ENCODE measurements around the gene KCNJ4.
"Not testable (repeated sequence)": the region's sequence is repeated elsewhere in the genome, so short reads cannot be mapped to it uniquely, and the experiment has no call there.

KCNJ4 gene

GRCh38 chr22:38402204-38402603 lies 52.8 kb downstream of the KCNJ4 start:
- no peak overlapping the region for H3K4me3 ChIP-seq (ENCODE audit: low read depth, low read length)
- DNase-seq (ENCODE audit: low read depth), result no peak
- TF ChIP-seq, protein P1, sequence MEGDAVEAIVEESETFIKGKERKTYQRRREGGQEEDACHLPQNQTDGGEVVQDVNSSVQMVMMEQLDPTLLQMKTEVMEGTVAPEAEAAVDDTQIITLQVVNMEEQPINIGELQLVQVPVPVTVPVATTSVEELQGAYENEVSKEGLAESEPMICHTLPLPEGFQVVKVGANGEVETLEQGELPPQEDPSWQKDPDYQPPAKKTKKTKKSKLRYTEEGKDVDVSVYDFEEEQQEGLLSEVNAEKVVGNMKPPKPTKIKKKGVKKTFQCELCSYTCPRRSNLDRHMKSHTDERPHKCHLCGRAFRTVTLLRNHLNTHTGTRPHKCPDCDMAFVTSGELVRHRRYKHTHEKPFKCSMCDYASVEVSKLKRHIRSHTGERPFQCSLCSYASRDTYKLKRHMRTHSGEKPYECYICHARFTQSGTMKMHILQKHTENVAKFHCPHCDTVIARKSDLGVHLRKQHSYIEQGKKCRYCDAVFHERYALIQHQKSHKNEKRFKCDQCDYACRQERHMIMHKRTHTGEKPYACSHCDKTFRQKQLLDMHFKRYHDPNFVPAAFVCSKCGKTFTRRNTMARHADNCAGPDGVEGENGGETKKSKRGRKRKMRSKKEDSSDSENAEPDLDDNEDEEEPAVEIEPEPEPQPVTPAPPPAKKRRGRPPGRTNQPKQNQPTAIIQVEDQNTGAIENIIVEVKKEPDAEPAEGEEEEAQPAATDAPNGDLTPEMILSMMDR (IDR thresholded peaks at IDR 0.05; ENCODE audit: insufficient read depth, low read depth, low read length, missing control alignments), result no peak

DNA sequence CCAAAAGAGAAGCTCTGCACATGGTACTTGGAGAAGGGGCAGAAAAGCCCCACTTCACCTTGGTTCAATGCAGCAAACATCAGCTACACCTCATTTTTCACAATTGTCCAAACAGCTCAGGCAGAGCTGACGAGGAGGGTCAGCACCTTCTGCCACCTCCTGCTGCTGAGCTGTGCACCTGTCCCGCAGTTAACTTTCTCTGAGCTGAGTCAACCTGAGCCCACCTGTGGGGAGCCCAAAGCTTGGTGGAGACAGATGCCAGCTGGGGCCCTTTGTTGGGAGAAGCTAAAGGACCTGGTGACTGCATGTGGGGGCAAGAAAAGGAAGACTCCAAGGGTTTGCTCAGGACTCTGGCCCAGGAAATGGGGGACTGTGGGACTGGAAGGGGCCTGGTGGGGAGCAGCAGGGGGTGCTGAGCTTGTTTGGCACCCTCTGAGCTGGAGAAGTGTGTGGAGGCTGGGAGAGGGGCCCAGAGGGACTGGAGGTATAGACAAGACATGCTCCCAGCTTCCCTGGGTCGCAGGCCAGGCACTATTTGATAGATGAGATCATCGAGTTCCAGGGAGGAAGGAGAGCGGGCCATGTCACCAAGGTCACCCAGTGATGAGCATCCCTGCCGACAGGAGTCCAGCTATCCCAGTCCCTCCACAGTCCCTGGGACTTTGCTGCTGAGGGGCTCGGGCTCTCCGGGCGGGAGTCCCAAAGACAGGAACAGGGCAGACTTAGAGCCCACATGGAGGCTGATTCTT lies 53.5 kb downstream of the KCNJ4 start:
- TF ChIP-seq, protein P1 (IDR thresholded peaks at IDR 0.05; ENCODE audit: insufficient read depth, low read depth, low read length, missing control alignments), result no peak
- DNase-seq (ENCODE audit: low read depth), result no peak
- no peak overlapping the region for H3K4me3 ChIP-seq (ENCODE audit: low read depth, low read length)

DNA sequence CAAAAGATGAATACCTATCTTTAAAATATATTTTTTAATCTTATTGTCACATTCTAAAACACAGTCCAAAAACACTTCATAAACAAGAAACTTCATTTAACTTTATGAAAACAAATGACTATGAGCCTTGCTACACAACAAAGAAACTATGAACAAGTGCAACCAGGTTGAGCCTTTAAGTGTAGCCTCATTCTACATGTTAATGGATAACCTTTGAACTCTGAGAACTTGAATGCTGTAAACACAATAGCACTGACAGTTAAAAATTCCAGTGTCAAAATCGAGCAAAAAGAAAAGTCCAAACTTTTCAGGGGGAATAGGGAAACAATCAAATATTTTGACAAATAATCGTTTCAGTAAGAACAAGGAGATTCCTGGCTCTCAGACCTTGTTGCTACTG lies 54.7 kb downstream of the KCNJ4 start:
- not testable (repeated sequence) for DNase-seq (ENCODE audit: low read depth); H3K4me3 ChIP-seq (ENCODE audit: low read depth, low read length)

DNA sequence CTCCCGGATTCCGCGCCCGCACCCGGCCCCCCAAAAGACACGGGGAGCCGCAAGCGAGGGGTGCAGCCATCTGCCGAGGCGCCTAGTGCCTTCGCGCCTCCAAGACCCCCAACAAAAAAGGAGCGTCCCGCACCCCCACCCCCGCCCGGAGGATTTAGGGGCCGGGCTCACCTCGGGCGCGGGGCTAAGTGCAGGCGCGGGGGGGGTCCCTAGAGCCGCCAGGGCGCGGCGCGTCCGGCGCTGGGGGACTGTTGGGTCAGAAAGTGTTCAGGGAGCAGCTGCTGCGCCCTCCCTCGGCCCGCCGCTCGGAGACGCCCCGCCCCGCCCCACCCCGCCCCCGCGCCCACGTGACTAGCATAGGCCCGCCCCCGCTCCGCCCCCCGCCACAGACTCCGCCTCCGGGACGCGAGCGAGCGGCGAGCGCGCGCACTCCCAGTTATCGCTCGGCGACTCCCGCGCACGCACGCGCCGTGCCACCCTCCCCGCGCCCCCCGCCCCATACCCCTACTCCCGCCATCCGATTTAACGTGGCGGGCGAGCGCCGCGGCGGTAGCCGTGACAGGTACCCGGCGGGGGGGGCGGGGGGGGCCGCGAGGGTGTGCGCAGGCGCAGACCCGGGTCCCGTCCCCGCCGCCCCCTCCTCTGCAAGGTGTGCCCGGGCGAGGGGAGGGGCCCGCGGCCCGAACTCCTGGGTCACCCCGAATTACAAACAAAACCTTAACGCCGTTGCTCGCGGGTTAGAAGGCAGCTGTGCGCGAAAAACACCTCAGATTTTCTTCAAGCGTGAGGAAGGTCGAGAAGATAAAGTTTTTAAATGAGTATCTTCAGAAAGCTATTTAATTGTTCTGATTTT lies 56.2 kb downstream of the KCNJ4 start:
- peak overlapping the region; percentile 92 for H3K4me3 ChIP-seq (ENCODE audit: low read depth, low read length)
- peak; percentile 90 for DNase-seq (ENCODE audit: low read depth)
- TF ChIP-seq, protein P1 (IDR thresholded peaks at IDR 0.05; ENCODE audit: insufficient read depth, low read depth, low read length, missing control alignments), result no peak

GRCh38 chr22:38398181-38398608 lies 56.8 kb downstream of the KCNJ4 start:
- DNase-seq (ENCODE audit: low read depth), result peak; percentile 69
- H3K4me3 ChIP-seq (ENCODE audit: low read depth, low read length), result peak overlapping the region; percentile 92

DNA sequence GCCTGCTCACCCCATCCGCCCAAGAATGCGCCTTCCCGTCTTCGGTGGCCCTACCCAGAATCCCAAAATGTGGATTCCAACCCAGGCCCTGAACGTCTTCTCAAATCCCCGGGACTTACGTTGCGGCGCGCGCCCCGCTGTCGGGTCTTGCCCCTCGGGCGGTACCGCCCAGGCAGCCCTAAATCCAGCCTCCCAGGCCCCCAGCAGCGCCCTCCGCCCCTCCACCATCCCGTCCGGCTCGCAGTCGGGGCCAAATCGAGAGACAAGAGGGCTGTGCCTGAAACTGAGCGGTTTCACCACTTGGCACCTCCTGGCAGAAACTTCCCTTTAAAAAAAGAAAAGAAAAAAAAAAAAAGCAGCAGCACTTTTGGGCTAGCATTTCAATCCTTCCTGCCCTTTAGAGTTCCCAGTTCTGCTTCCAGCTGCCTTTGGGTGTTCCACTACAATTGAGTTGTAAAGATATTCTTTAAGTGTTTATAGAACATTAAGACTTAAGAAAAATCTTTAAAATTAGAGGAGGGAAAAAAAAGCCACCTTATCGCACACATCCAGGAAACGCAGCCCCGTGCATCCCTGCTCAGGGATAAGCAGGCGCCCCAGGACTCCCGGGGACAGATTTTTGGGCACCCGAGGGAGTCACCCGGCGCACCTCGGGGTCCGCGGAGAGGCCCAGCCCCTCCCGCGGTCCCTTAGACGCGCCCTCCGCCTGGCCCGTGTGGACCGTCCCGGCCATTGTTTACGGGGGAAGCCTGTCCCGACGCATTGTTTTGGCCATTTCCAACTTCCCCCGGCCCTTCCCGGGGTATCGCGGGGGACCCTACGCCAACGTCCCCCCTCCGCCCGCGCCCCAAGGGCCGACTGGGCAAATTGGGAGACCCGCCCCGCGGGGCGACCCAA lies 57.6 kb downstream of the KCNJ4 start:
- peak; percentile 88 for DNase-seq (ENCODE audit: low read depth)
- H3K4me3 ChIP-seq (ENCODE audit: low read depth, low read length), result peak overlapping the region; percentile 92
- TF ChIP-seq, protein P1 (IDR thresholded peaks at IDR 0.05; ENCODE audit: insufficient read depth, low read depth, low read length, missing control alignments), result no peak

- not testable (repeated sequence) for DNase-seq (ENCODE audit: low read depth)
- H3K4me3 ChIP-seq (ENCODE audit: low read depth, low read length), result peak overlapping the region; percentile 92
These were observed 58.4 kb downstream of the KCNJ4 start for GRCh38 chr22:38396440-38397069.

DNA sequence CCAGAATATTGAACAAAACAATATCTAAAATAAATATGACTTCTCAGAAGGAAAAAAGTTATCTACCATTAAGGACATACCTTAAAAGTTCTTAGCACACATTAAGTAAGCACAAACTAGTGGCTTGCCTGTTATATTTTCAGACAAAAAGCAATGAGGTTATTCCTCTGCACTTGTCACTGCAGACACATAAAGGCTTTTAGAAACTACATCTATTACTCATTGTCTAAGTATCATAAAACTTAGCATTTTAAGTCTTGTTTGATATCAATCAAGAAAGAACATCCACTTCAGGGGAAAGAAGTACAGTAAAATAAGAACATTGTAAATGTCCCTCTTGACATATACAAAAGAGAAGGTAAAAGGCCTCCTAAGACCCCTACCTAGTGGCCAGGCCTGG lies 59.1 kb downstream of the KCNJ4 start:
- H3K4me3 ChIP-seq (ENCODE audit: low read depth, low read length), result peak overlapping the region; percentile 92
- not testable (repeated sequence) for DNase-seq (ENCODE audit: low read depth)

DNA sequence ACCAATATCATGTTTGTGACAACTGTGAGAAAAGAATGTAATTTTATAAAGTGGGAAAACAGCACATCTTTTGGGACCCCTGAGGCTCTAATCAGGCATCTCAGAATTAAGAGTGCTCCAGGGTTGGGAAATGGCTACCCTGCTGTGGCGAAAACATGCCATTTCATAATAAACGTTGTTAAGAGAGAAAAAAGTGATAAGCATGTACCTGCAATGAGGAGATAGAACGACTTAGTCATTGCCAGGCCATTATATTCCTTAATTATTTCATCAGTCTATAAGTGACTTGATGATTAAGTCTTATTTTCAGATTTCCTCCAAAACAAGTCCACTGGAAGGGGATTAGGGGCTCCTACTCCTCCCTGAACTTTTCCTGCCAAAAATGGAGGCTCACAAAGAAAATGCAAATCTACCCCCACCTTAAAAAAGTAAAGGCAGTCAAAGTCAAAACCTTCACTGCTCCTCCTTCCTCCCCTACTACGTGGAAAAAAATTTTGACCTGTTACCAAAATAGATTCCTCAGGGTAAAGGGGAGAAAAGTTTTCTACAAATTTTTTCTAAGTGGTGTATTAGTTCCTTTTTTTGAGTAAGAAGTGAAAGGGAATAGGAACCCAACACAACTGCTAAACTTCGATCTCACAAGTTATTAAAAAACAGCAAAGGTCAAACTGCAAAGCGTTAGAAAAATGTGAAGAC lies 59.9 kb downstream of the KCNJ4 start:
- DNase-seq (ENCODE audit: low read depth), result peak; percentile 54
- peak overlapping the region; percentile 92 for H3K4me3 ChIP-seq (ENCODE audit: low read depth, low read length)

GRCh38 chr22:38389428-38389818 lies 65.6 kb downstream of the KCNJ4 start:
- DNase-seq (ENCODE audit: low read depth), result peak; percentile 53

DNA sequence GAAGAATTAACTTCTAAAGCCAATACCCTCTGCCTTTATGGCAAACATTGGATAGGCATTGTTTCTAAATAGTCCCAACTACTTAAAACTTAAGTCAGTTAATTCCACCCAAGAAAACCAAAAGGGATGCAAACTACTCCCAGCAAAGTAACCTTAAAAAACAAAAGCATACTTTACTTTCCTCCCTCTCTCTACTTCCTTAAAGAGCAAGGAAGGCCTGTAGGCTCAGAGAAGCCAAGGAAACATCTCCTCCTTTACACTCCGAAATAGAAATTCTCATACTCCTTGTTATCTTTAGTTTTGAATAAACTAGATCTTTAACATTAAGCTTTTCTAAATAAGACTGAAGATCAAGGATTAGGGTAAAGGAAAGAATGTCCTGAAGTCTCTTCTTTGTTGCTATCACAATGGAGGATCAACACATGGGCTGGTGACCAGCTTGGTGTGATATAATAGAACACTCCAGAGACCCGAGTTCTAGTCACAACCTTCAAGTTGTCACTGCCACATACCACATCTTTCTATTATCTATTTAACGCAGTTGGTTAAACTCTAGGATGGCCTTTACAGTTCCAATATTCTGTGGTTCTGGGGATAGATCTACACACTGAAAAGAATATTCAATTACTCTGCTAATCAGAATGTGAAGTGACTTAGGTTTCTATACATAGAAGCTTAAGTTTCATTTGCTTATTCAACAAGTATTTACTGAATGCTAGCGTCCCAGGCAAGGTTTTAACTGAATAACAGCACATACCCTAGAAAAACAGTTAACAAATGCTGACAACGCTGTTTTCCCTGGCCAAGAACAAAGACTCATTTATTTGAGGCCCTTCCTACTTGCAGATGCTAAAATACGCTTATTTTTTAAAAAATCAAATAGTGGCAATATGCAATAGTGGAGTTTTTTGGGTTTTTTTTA lies 66.2 kb downstream of the KCNJ4 start:
- not testable (repeated sequence) for DNase-seq (ENCODE audit: low read depth)
- H3K4me3 ChIP-seq (ENCODE audit: low read depth, low read length), result peak overlapping the region; percentile 26; the same call in 1 of the 2 replicates

More at GRCh38 chr22:38389428-38389818, 65.6 kb downstream of the KCNJ4 start:
- H3K4me3 ChIP-seq (ENCODE audit: low read depth, low read length), result peak overlapping the region; percentile 26; the same call in 1 of the 2 replicates

All from GM12865 (cell line).